ENCODE measurements around the gene FBF1. TPM values are rescaled to one million over a fixed set of nuclear protein-coding genes. Genes with fewer than 3 reads are reported as not detected.

The FBF1 gene
- polyA plus RNA-seq, 1 donor (not counting 4 experiments of a cell fraction or from before 2014, with no cell fraction given) = 4.3 TPM

DNA sequence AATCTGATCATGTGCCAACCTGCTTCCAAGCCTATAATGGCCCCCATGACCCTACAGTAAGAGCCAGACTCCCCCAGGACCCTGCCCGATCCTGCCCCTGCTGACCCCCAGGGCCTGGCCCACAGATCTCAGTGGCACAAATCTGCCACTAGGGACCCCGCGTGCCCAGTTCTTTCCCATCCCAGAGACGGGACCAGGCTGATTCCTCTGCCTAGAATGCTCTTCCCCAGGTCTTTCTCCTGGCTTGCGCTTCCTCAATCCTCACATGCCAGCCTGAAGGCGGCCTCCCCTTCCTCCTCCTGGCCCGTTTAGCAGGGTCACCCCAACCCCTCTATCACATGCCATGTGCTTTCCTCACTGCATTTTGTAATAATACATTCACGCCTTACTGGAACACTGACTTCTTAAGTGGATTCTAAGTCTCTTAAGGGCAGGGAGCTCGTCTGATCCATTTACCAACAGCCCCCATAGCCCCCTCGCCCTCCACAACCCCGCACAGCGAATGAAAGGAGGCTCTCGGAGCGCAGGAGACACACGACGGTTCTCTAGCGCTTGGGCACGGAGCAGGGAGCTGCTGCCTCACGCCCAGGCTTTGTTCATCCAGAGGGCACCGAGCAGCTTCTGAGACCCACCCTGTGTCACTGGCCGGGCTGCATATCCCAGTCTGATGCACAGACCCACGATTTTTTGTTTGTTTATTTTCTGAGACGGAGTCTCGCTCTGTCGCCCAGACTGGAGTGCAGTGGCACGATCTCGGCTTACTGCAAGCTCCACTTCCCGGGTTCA lies 45.3 kb downstream of the FBF1 start:
- Histone ChIP-seq H3K4me3 (ENCODE audit: control insufficient read depth in 2 of 3, extremely low read depth in 1 of 3, insufficient read depth in 2 of 3, low read depth in 1 of 3, low read length in 3 of 3) (peak overlapping the region; percentile 52 to 73 (median 60)), H3K4me2 (ENCODE audit: control insufficient read depth, extremely low read depth, insufficient read depth, low read depth, low read length) (peak overlapping the region; percentile 83), H3K9ac (ENCODE audit: control insufficient read depth, extremely low read depth, insufficient read depth, low read length) (peak overlapping the region; percentile 83), H3K79me2 (ENCODE audit: control insufficient read depth, insufficient read depth, low read length) (peaks cover 4% of the 10 kb centered on the region), H3K4me1 (ENCODE audit: control insufficient read depth, extremely low read depth, insufficient read depth, low read length) (peaks cover 9% of the 10 kb centered on the region), H3K9me1 (ENCODE audit: control insufficient read depth, extremely low read depth, insufficient read depth, low read length) (no peaks in the 10 kb centered on the region), H3K27ac (ENCODE audit: control insufficient read depth, insufficient read depth, low read length) (peak overlapping the region; percentile 58), H3K9me3 (ENCODE audit: control insufficient read depth, low read depth, low read length) (no peaks in the 10 kb centered on the region), H2AFZ (ENCODE audit: control insufficient read depth, low read length) (peak overlapping the region; percentile 60), H4K20me1 (ENCODE audit: control insufficient read depth, extremely low read depth, insufficient read depth, low read length) (no peaks in the 10 kb centered on the region), H3K36me3 (ENCODE audit: control insufficient read depth in 2 of 2, extremely low read depth in 1 of 2, insufficient read depth in 2 of 2, low read length in 2 of 2) (peaks cover 23 to 25% of the 10 kb centered on the region in 2 experiments), H3K27me3 (ENCODE audit: control insufficient read depth, extremely low read depth, insufficient read depth, low read length) (no peaks in the 10 kb centered on the region)
- TF ChIP-seq EZH2 (IDR thresholded peaks at IDR 0.05; ENCODE audit: low read length) (no peak), CTCF (optimal IDR thresholded peaks at IDR 0.05 in 1 of 3, IDR thresholded peaks at IDR 0.05 in 1 of 3, conservative IDR thresholded peaks at IDR 0.05 in 1 of 3; ENCODE audit: extremely low read depth in 1 of 3, insufficient read depth in 2 of 3, low read length in 3 of 3) (peak in 2 of 3 experiments; percentile 20 to 44)
- FAIRE-seq (no peak), DNase-seq (ENCODE audit: low read depth, low spot score) (no peak)
- dilution Hi-C loops (cut with MboI; ENCODE audit: extremely low pct_ligation_motif_present, low sequenced_read_pairs) = no loop called here

DNA sequence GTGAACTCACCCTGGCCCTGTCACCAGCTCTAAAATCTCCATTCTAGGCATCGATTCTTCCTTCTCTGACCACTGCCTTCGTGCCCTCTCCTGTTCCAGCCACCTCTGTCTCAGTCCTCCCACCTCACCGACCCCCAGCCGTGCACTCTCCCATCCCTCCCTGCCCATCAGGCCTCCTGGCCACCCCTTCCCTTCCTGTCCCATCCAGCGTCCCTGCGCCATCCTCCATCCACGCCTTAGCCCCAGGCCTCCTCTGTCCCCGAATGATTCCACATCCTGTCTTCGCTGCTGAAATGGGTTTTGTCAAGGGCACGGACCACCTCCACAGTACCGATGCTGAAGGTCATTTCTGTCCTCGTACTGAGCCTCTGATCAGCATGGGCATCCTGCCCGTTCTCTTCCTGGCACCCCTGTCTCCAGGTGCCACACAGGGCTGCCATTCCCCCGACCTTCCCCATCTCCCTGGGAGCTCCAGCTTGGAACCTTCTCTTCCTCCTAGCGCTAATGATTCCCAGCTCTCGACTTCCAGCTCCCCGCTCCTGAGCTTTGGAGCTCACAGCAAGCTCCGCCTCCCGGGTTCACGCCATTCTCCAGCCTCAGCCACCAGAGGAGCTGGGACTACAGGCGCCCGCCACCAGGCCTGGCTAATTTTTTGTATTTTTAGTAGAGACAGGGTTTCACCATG lies 46.7 kb downstream of the FBF1 start:
- dilution Hi-C loops (cut with MboI; ENCODE audit: extremely low pct_ligation_motif_present, low sequenced_read_pairs) = no loop called here

More for the DNA sequence above, 46.7 kb downstream of the FBF1 start:
- no peak for FAIRE-seq
- DNase-seq (ENCODE audit: low read depth, low spot score) = no peak
- Histone ChIP-seq H3K79me2 (ENCODE audit: control insufficient read depth, insufficient read depth, low read length) (peaks cover 4% of the 10 kb centered on the region), H3K9me3 (ENCODE audit: control insufficient read depth, low read depth, low read length) (no peaks in the 10 kb centered on the region), H3K4me2 (ENCODE audit: control insufficient read depth, extremely low read depth, insufficient read depth, low read depth, low read length) (no peak overlapping the region), H3K36me3 (ENCODE audit: control insufficient read depth in 2 of 2, extremely low read depth in 1 of 2, insufficient read depth in 2 of 2, low read length in 2 of 2) (peaks cover 11 to 17% of the 10 kb centered on the region in 2 experiments), H4K20me1 (ENCODE audit: control insufficient read depth, extremely low read depth, insufficient read depth, low read length) (no peaks in the 10 kb centered on the region), H3K4me1 (ENCODE audit: control insufficient read depth, extremely low read depth, insufficient read depth, low read length) (peaks cover 9% of the 10 kb centered on the region), H3K27me3 (ENCODE audit: control insufficient read depth, extremely low read depth, insufficient read depth, low read length) (no peaks in the 10 kb centered on the region), H3K9me1 (ENCODE audit: control insufficient read depth, extremely low read depth, insufficient read depth, low read length) (no peaks in the 10 kb centered on the region), H2AFZ (ENCODE audit: control insufficient read depth, low read length) (no peak overlapping the region), H3K27ac (ENCODE audit: control insufficient read depth, insufficient read depth, low read length) (no peak overlapping the region), H3K9ac (ENCODE audit: control insufficient read depth, extremely low read depth, insufficient read depth, low read length) (no peak overlapping the region), H3K4me3 (ENCODE audit: control insufficient read depth in 2 of 3, extremely low read depth in 1 of 3, insufficient read depth in 2 of 3, low read depth in 1 of 3, low read length in 3 of 3) (no peak overlapping the region)
- TF ChIP-seq EZH2 (IDR thresholded peaks at IDR 0.05; ENCODE audit: low read length) (no peak), CTCF (optimal IDR thresholded peaks at IDR 0.05 in 1 of 3, IDR thresholded peaks at IDR 0.05 in 1 of 3, conservative IDR thresholded peaks at IDR 0.05 in 1 of 3; ENCODE audit: extremely low read depth in 1 of 3, insufficient read depth in 2 of 3, low read length in 3 of 3) (no peak)

All from keratinocyte (primary cell).